Measurements from ENCODE around the gene KRTAP4-4. TPM values are rescaled to one million over a fixed set of nuclear protein-coding genes. Genes with fewer than 3 reads are reported as not detected.

The KRTAP4-4 gene
- total RNA-seq, 1 donor from 2014 or later: not detected

DNA sequence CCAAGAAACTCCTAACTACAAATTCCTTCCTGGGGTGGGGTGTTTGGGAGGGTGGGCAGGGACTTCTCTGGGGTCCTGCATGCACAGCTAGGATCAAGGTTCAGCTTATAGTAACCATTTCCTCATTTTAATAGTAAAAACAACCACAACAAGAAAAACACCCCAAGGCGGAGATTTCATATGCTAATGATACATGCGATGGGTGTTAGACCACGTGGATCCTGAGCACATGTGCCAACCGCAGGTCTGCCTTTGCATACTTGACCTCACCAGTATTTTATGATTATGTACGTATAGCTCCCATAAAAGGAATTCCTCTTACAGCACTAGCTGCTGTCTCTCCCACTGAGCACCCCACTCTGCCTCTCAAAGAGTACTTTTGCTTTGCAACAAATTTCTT lies 44.3 kb downstream of the KRTAP4-4 start:
- ATAC-seq (no peak), DNase-seq (ENCODE audit: low spot score) (no peak)

GRCh38 chr17:41111151-41111885 lies 49.2 kb downstream of the KRTAP4-4 start:
- ATAC-seq: no peak

More at GRCh38 chr17:41111151-41111885, 49.2 kb downstream of the KRTAP4-4 start:
- no peak for DNase-seq (ENCODE audit: low spot score)

Other genes with a start within 250 kb of the KRTAP4-4 start
- gene KRT23, start 223.1 kb downstream of the KRTAP4-4 start, total RNA-seq: 0.13 TPM
- not detected for gene KRT39, start 193.8 kb downstream of the KRTAP4-4 start, total RNA-seq
- gene KRT40, start 176.4 kb downstream of the KRTAP4-4 start, total RNA-seq: not detected
- not detected for gene KRTAP3-3, start 166.6 kb downstream of the KRTAP4-4 start, total RNA-seq
- gene KRTAP3-2, start 160.8 kb downstream of the KRTAP4-4 start, total RNA-seq: not detected
- not detected for gene KRTAP3-1, start 151.6 kb downstream of the KRTAP4-4 start, total RNA-seq
- not detected for gene KRTAP1-5, start 133.5 kb downstream of the KRTAP4-4 start, total RNA-seq
- gene KRTAP1-4, start 130.6 kb downstream of the KRTAP4-4 start, total RNA-seq: not detected
- not detected for gene KRTAP1-3, start 125.9 kb downstream of the KRTAP4-4 start, total RNA-seq
- not detected for gene KRTAP1-1, start 119.3 kb downstream of the KRTAP4-4 start, total RNA-seq
- not detected for gene KRTAP2-1, start 113.4 kb downstream of the KRTAP4-4 start, total RNA-seq
- gene KRTAP2-2, start 105.5 kb downstream of the KRTAP4-4 start, total RNA-seq: not detected
- gene KRTAP2-3, start 100.6 kb downstream of the KRTAP4-4 start, total RNA-seq: not detected
- not detected for gene KRTAP2-4, start 94.9 kb downstream of the KRTAP4-4 start, total RNA-seq
- gene KRTAP4-7, start 76.6 kb downstream of the KRTAP4-4 start, total RNA-seq: not detected
- not detected for gene KRTAP4-8, start 62.6 kb downstream of the KRTAP4-4 start, total RNA-seq
- gene KRTAP4-16, start 58.5 kb downstream of the KRTAP4-4 start, total RNA-seq: not detected
- gene KRTAP4-9, start 55.4 kb downstream of the KRTAP4-4 start, total RNA-seq: not detected
- gene KRTAP4-11, start 42.4 kb downstream of the KRTAP4-4 start, total RNA-seq: not detected
- gene KRTAP4-12, start 36.6 kb downstream of the KRTAP4-4 start, total RNA-seq: not detected
- not detected for gene KRTAP4-6, start 20.2 kb downstream of the KRTAP4-4 start, total RNA-seq
- not detected for gene KRTAP4-5, start 10.9 kb downstream of the KRTAP4-4 start, total RNA-seq
- gene KRTAP4-3, start 7.5 kb upstream of the KRTAP4-4 start, total RNA-seq: not detected
- not detected for gene KRTAP4-2, start 17.5 kb upstream of the KRTAP4-4 start, total RNA-seq
- gene KRTAP4-1, start 24.2 kb upstream of the KRTAP4-4 start, total RNA-seq: not detected
- gene KRTAP9-1, start 29.1 kb upstream of the KRTAP4-4 start, total RNA-seq: not detected
- not detected for gene KRTAP9-2, start 65.9 kb upstream of the KRTAP4-4 start, total RNA-seq
- gene KRTAP9-3, start 71.7 kb upstream of the KRTAP4-4 start, total RNA-seq: not detected
- not detected for gene KRTAP9-8, start 77.3 kb upstream of the KRTAP4-4 start, total RNA-seq
- not detected for gene KRTAP9-4, start 88.9 kb upstream of the KRTAP4-4 start, total RNA-seq
- not detected for gene KRTAP9-9, start 94.6 kb upstream of the KRTAP4-4 start, total RNA-seq
- not detected for gene KRTAP9-6, start 104.6 kb upstream of the KRTAP4-4 start, total RNA-seq
- not detected for gene KRTAP9-7, start 115.0 kb upstream of the KRTAP4-4 start, total RNA-seq
- not detected for gene KRTAP29-1, start 142.1 kb upstream of the KRTAP4-4 start, total RNA-seq
- gene KRTAP16-1, start 148.6 kb upstream of the KRTAP4-4 start, total RNA-seq: not detected
- not detected for gene KRTAP17-1, start 155.0 kb upstream of the KRTAP4-4 start, total RNA-seq
- gene KRT33A, start 190.1 kb upstream of the KRTAP4-4 start, total RNA-seq: not detected
- not detected for gene KRT33B, start 209.1 kb upstream of the KRTAP4-4 start, total RNA-seq
- not detected for gene KRT34, start 221.6 kb upstream of the KRTAP4-4 start, total RNA-seq
- gene KRT31, start 236.9 kb upstream of the KRTAP4-4 start, total RNA-seq: not detected

All from left lobe of liver (tissue), 2 donors.